ENCODE results near the gene GIT1. TPM values are rescaled to one million over a fixed set of nuclear protein-coding genes. Genes with fewer than 3 reads are reported as not detected.

The GIT1 gene
- total RNA-seq, 1 donor from 2014 or later: 53.1 TPM

DNA sequence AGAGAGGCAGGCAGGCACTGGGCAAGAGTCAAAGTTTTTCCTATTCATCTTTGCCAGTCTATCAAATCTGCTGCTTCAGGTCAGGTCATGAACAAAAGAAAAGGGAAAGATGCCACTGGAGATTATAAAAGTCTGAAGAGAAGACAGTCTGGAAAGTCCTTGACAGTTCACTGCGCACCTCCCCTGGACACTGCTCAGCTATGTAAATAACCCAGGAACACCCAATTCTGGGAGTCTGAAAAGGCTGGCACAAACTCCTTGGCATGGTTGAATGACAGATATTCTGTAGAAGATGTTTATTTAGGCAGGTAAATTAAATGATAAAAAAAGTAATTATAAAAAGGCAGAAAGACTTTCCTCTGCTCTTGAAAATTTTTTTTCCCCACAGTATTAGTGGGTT lies 38.5 kb upstream of the GIT1 start:
- TF ChIP-seq, protein P1, sequence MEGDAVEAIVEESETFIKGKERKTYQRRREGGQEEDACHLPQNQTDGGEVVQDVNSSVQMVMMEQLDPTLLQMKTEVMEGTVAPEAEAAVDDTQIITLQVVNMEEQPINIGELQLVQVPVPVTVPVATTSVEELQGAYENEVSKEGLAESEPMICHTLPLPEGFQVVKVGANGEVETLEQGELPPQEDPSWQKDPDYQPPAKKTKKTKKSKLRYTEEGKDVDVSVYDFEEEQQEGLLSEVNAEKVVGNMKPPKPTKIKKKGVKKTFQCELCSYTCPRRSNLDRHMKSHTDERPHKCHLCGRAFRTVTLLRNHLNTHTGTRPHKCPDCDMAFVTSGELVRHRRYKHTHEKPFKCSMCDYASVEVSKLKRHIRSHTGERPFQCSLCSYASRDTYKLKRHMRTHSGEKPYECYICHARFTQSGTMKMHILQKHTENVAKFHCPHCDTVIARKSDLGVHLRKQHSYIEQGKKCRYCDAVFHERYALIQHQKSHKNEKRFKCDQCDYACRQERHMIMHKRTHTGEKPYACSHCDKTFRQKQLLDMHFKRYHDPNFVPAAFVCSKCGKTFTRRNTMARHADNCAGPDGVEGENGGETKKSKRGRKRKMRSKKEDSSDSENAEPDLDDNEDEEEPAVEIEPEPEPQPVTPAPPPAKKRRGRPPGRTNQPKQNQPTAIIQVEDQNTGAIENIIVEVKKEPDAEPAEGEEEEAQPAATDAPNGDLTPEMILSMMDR (IDR thresholded peaks at IDR 0.05): no peak
- Histone ChIP-seq H3K36me3 (peaks cover 50% of the 10 kb centered on the region), H3K27ac (no peak overlapping the region), H3K4me3 (no peak overlapping the region), H3K27me3 (ENCODE audit: low read depth) (no peaks in the 10 kb centered on the region), H3K9me3 (no peaks in the 10 kb centered on the region), H3K4me1 (peaks cover 6% of the 10 kb centered on the region)
- DNase-seq (no peak), ATAC-seq (no peak)
- intact Hi-C loops (cut with DNase I): no loop called here

DNA sequence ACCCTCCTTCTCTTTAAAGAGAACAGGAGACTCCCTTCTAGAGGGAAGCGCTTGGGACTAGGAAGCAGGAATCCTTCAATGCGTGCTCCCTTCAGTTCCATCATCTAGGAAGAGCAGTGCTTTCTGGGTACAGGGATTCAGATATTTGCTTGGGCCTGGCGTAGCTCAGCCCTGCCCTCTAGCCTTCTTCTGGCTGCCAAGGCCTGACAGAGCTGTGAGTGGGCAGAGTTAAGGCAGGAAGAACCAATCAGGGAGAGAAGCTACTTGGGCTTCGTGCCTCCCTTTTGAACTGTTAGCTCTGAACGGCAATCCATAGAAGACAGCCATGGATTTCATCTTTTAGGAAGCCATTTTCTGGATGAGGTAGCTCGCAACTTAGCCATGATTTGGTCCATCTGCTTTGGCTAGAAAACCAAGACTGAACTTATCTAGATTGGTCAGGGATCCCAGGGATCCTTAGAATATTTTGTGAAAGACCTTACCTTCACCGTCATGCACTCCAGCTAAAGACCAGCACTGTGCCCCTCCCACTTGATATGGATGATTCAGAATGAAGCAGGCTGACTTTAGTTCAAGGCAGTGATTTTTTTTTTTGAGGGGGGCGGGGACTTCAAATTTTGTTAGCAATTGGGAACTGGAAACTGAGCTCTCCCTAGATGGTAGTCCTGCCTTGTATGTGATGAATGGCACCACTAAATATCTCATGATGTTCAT lies 35.7 kb upstream of the GIT1 start:
- no peak for ATAC-seq
- no peak overlapping the region for H3K27ac ChIP-seq

DNA sequence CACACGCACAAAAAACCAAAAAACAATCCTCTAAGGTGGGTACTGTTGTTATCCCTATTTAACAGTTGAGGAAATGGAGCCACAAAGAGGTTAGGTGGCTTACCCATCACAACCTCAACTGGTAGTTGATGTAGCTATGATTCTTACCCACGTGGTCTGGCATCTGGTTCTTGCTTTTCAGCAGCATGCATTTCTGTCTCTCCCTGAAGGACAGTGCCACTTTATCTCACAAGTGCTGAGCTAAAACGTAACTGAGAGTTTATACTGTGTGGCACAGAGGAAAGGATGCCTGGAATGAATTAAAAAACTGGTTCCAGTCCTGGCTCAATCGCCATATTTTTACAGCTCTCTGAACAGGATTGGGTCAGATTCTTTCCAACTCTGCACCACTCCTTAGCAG lies 35.1 kb upstream of the GIT1 start:
- intact Hi-C loops (cut with DNase I): no loop called here
- DNase-seq (no peak), ATAC-seq (no peak)
- peaks cover 16% of the 10 kb centered on the region for H3K36me3 ChIP-seq
- no peaks in the 10 kb centered on the region for H3K27me3 ChIP-seq (ENCODE audit: low read depth)
- TF ChIP-seq, protein P1 (IDR thresholded peaks at IDR 0.05): no peak
- H3K27ac ChIP-seq: no peak overlapping the region
- H3K9me3 ChIP-seq: no peaks in the 10 kb centered on the region
- no peak overlapping the region for H3K4me3 ChIP-seq
- H3K4me1 ChIP-seq: peaks cover 20% of the 10 kb centered on the region

More for the DNA sequence above, 35.7 kb upstream of the GIT1 start:
- H3K27me3 ChIP-seq (ENCODE audit: low read depth): no peaks in the 10 kb centered on the region
- H3K4me1 ChIP-seq: peaks cover 20% of the 10 kb centered on the region
- TF ChIP-seq, protein P1 (IDR thresholded peaks at IDR 0.05): no peak
- H3K4me3 ChIP-seq: no peak overlapping the region
- intact Hi-C loops (cut with DNase I): no loop called here
- H3K9me3 ChIP-seq: no peaks in the 10 kb centered on the region
- no peak for DNase-seq
- H3K36me3 ChIP-seq: peaks cover 22% of the 10 kb centered on the region

DNA sequence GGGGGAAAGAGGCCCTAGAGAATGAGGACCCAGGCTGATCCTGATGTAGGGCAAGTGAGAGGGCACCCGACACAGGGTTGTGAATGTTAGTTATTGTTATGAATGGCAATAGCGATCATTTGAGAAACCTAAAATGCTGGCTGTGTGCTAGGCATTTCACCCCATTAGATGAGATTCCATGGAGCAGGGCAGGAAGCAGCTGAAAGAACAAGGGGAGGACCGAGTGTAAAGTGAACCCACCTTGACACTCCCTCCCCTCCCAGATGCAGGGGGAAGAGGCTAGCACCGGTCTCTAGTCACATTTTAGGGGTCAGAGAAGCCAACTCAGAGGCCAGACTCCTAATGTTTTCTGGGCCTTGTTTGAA lies 33.8 kb upstream of the GIT1 start:
- Histone ChIP-seq H3K4me3 (peak overlapping the region; percentile 76), H3K27ac (no peak overlapping the region), H3K36me3 (peaks cover 7% of the 10 kb centered on the region), H3K27me3 (ENCODE audit: low read depth) (no peaks in the 10 kb centered on the region), H3K4me1 (peaks cover 20% of the 10 kb centered on the region), H3K9me3 (no peaks in the 10 kb centered on the region)
- TF ChIP-seq, protein P1 (IDR thresholded peaks at IDR 0.05): no peak
- DNase-seq (no peak), ATAC-seq (no peak)
- intact Hi-C loops (cut with DNase I): no loop called here

- Histone ChIP-seq H3K4me3 (peak within 1 kb of the TSS; percentile 76), H3K27me3 (ENCODE audit: low read depth) (no peaks in the 10 kb centered on the region), H3K36me3 (no peaks in the 10 kb centered on the region), H3K9me3 (no peaks in the 10 kb centered on the region), H3K4me1 (peaks cover 26% of the 10 kb centered on the region), H3K27ac (peak within 1 kb of the TSS; percentile 34)
- ATAC-seq (peak; percentile 67 to 75), DNase-seq (peak; percentile 66)
- TF ChIP-seq, protein P1 (IDR thresholded peaks at IDR 0.05): no peak
- intact Hi-C loops (cut with DNase I): no loop called here
These were observed 33.2 kb upstream of the GIT1 start, which contains the start of gene CORO6 for GRCh38 chr17:29622337-29623282. CORO6 (minus strand) TSS chr17:29622912; CDS start chr17:29621421, 1,491 bp downstream.

Measured in lower lobe of right lung (tissue), 2 donors.